Esophagus squamous epithelium (tissue), 4 donors: Measurements from ENCODE around the gene SECISBP2L.

Experiments
- CTCF ChIP-seq, 6 experiments: fragments of 450-650 bp in 4 of 6; fragments of 200-600 bp in 2 of 6; sonication (generic) in 2 of 6; IDR thresholded peaks; one replicate each; pipeline ENCODE4 v1.5.1; 2016 to 2019; ENCODE audit warnings: antibody characterized with exemption in 6 of 6, mild to moderate bottlenecking in 4 of 6, moderate library complexity in 4 of 6
- POLR2A ChIP-seq, 4 donors: fragments of 450-650 bp; IDR thresholded peaks; one replicate each; pipeline ENCODE4 v1.6.1; 2017; ENCODE audit warnings: antibody characterized with exemption in 4 of 4, mild to moderate bottlenecking in 4 of 4, moderate library complexity in 3 of 4

DNA sequence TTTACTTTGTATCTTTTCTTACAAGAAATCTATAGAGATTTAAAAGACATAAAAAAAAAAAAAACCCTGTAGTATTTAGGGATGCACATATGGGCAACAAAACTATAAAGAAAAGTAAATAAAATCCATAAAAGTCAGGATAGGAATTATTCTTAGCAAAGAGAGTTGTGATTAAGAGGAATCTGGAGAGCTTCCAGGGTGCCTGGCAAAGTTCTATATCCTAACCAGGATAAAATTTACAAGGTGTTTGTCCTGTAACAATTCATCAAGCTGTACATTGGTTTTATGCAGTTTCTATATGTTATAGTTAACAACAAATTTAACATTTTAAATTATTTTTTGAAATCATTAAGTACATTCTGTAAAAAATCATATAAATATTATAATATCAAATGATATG lies 7.9 kb downstream of the SECISBP2L start:
- TF ChIP-seq CTCF (IDR thresholded peaks at IDR 0.05) (no peak), POLR2A (IDR thresholded peaks at IDR 0.05) (no peak)
